GM12892 (cell line): ENCODE measurements around the gene GNA12.

ENCODE experiments used
- POLR2A ChIP-seq: IDR thresholded peaks from 2 replicates; pipeline ENCODE4 v1.6.1; 2011; ENCODE audit warnings: low read depth, low read length, control low read depth
- POLR2AphosphoS5 ChIP-seq: IDR thresholded peaks from 2 replicates; pipeline ENCODE4 v1.6.1; 2011; ENCODE audit warnings: low read depth, low read length, control low read depth
- TAF1 ChIP-seq: IDR thresholded peaks from 2 replicates; pipeline ENCODE4 v1.6.1; 2011; ENCODE audit warnings: low read depth, mild to moderate bottlenecking, control low read depth, low read length, borderline replicate concordance

GRCh38 chr7:2777898-2778535 lies 66.1 kb downstream of the GNA12 start:
- TF ChIP-seq POLR2AphosphoS5: no peak
- no peak for TF ChIP-seq POLR2A
- no peak for TF ChIP-seq TAF1
